H1 (cell line): ENCODE measurements around the gene PDCD7. TPM values are rescaled to one million over a fixed set of nuclear protein-coding genes. Genes with fewer than 3 reads are reported as not detected.
A peak's percentile ranks its signal among the peaks of the same experiment; 100 is the strongest.

Experiments used
- CTCF ChIA-PET: fragments of 300-600 bp; sonication (Branson Sonifier 250); formaldehyde crosslinking; loops from one replicate; lab custom pipeline; 2021; ENCODE audit not compliant: partially characterized antibody; lab: Charles Lee
- POLR2A ChIA-PET: fragments of 300-600 bp; sonication (Branson Sonifier 250); formaldehyde crosslinking; loops from one replicate; lab custom pipeline; 2021; ENCODE audit warnings: inconsistent platforms; ENCODE audit not compliant: partially characterized antibody; lab: Charles Lee
- DNase-seq, 2 experiments: peaks; one replicate each; pipeline versions ENCODE4 v3.0.0 to v3.0.0-alpha.2; 2010 to 2022; ENCODE audit warnings: low spot score in 2 of 2, low read depth in 1 of 2, mixed read lengths in 1 of 2
- FAIRE-seq: peaks from 2 replicates; lab custom pipeline; 2011; peaks lifted over from hg19 to GRCh38; lab: Jason Lieb, UNC
- H2AFZ ChIP-seq: 2 replicates; pipeline ENCODE4 v1.8.1; 2012; ENCODE audit warnings: low read length, inconsistent platforms
- H2AK5ac ChIP-seq: 2 replicates; pipeline ENCODE4 v1.6.1; 2013; ENCODE audit warnings: low read depth, low read length
- H2BK120ac ChIP-seq: replicated peaks from 2 replicates; pipeline ENCODE3; 2013; ENCODE audit warnings: low read depth, low read length, inconsistent platforms
- H2BK12ac ChIP-seq: 2 replicates; pipeline ENCODE4 v1.6.1; 2013; ENCODE audit warnings: low read depth, low read length
- H2BK15ac ChIP-seq: 2 replicates; pipeline ENCODE4 v1.6.1; 2013; ENCODE audit warnings: low read length
- H2BK20ac ChIP-seq: 2 replicates; pipeline ENCODE4 v1.6.1; 2013; ENCODE audit warnings: low read length
- H2BK5ac ChIP-seq: 2 replicates; pipeline ENCODE4 v1.6.1; 2013; ENCODE audit warnings: low read depth, low read length
- H3K14ac ChIP-seq: 2 replicates; pipeline ENCODE4 v1.6.1; 2013; ENCODE audit warnings: inconsistent platforms; ENCODE audit not compliant: insufficient read length
- H3K18ac ChIP-seq: 2 replicates; pipeline ENCODE4 v1.6.1; 2013; ENCODE audit warnings: low read length; ENCODE audit errors: extremely low read depth
- H3K23ac ChIP-seq: 2 replicates; pipeline ENCODE4 v1.6.1; 2013; ENCODE audit warnings: inconsistent platforms; ENCODE audit not compliant: insufficient read length
- H3K23me2 ChIP-seq: 2 replicates; pipeline ENCODE4 v1.6.1; 2013; ENCODE audit warnings: low read depth, low read length
- H3K27ac ChIP-seq: 2 replicates; pipeline ENCODE4 v1.6.1; 2011; ENCODE audit warnings: low read depth, low read length, inconsistent platforms
- H3K27me3 ChIP-seq, 4 experiments: replicated peaks in 1 of 4; 1 replicate in 1 of 4; 2 replicates in 3 of 4; pipeline versions ENCODE4 v1.6.1 to v1.8.1; 2011 to 2013; ENCODE audit warnings: low read length in 3 of 4, mild to moderate bottlenecking in 3 of 4, inconsistent platforms in 2 of 4, mixed read lengths in 2 of 4, moderate library complexity in 1 of 4; ENCODE audit not compliant: control insufficient read depth in 3 of 4, insufficient read depth in 3 of 4; ENCODE audit errors: extremely low read depth in 1 of 4
- H3K36me3 ChIP-seq, 4 experiments: 2 replicates each; pipeline versions ENCODE4 v1.6.1 to v1.8.1; 2011 to 2013; ENCODE audit warnings: mild to moderate bottlenecking in 4 of 4, low read length in 3 of 4, moderate library complexity in 2 of 4, control low read depth in 1 of 4, inconsistent platforms in 1 of 4; ENCODE audit not compliant: insufficient read depth in 4 of 4, control insufficient read depth in 2 of 4
- H3K4ac ChIP-seq: replicated peaks from 2 replicates; pipeline ENCODE3; 2013; ENCODE audit warnings: low read length, low read depth, mixed read lengths, inconsistent platforms; ENCODE audit not compliant: insufficient read length
- H3K4me1 ChIP-seq, 4 experiments: replicated peaks in 1 of 4; 1 replicate in 1 of 4; 2 replicates in 3 of 4; pipeline versions ENCODE4 v1.6.1 to v1.8.1; 2011 to 2013; ENCODE audit warnings: low read length in 3 of 4, inconsistent platforms in 2 of 4, mixed read lengths in 1 of 4; ENCODE audit not compliant: insufficient read depth in 4 of 4, control insufficient read depth in 3 of 4
- H3K4me2 ChIP-seq, 2 experiments: 2 replicates each; pipeline versions ENCODE4 v1.6.1 to v1.8.1; 2011 to 2013; ENCODE audit warnings: low read depth in 2 of 2, low read length in 2 of 2, control low read depth in 1 of 2, inconsistent platforms in 1 of 2, mild to moderate bottlenecking in 1 of 2; ENCODE audit not compliant: insufficient read depth in 1 of 2
- H3K4me3 ChIP-seq, 4 experiments: fragments of 200-600, 300-600 bp in 1 of 4; sonication (generic), shearing (Covaris generic), sonication (Bioruptor Twin) in 1 of 4; 2 replicates each; pipeline versions ENCODE4 v1.5.1 to v1.8.1; 2011 to 2016; ENCODE audit warnings: low read length in 4 of 4, low read depth in 3 of 4, control low read depth in 2 of 4, inconsistent platforms in 2 of 4, mild to moderate bottlenecking in 2 of 4, mixed read lengths in 1 of 4, moderate library complexity in 1 of 4; ENCODE audit not compliant: insufficient read depth in 2 of 4; ENCODE audit errors: extremely low read depth in 1 of 4
- H3K56ac ChIP-seq: replicated peaks from 2 replicates; pipeline ENCODE3; 2013; ENCODE audit warnings: low read depth, mild to moderate bottlenecking, mixed read lengths, low read length, inconsistent platforms; ENCODE audit not compliant: insufficient read length
- H3K79me1 ChIP-seq: 2 replicates; pipeline ENCODE4 v1.6.1; 2013; ENCODE audit warnings: low read depth, low read length, control low read depth
- H3K79me2 ChIP-seq, 2 experiments: 2 replicates each; pipeline versions ENCODE4 v1.6.1 to v1.8.1; 2012 to 2013; ENCODE audit warnings: low read length in 2 of 2, mild to moderate bottlenecking in 2 of 2, inconsistent platforms in 1 of 2; ENCODE audit not compliant: insufficient read depth in 2 of 2, control insufficient read depth in 1 of 2
- H3K9ac ChIP-seq, 4 experiments: replicated peaks in 1 of 4; 1 replicate in 1 of 4; 2 replicates in 3 of 4; pipeline versions ENCODE4 v1.6.1 to v1.8.1; 2011 to 2013; ENCODE audit warnings: low read depth in 3 of 4, low read length in 3 of 4, control low read depth in 2 of 4, mild to moderate bottlenecking in 2 of 4, moderate library complexity in 2 of 4, inconsistent platforms in 1 of 4; ENCODE audit errors: extremely low read depth in 1 of 4
- H3K9me3 ChIP-seq, 2 experiments: 2 replicates each; pipeline versions ENCODE4 v1.6.1 to v1.8.1; 2012 to 2013; ENCODE audit warnings: mild to moderate bottlenecking in 2 of 2, moderate library complexity in 2 of 2, control low read depth in 1 of 2, inconsistent platforms in 1 of 2, low read depth in 1 of 2, low read length in 1 of 2, mixed read lengths in 1 of 2; ENCODE audit not compliant: insufficient read depth in 2 of 2
- H4K20me1 ChIP-seq, 2 experiments: replicated peaks in 1 of 2; 2 replicates each; pipeline versions ENCODE3 to v1.8.1; 2011 to 2013; ENCODE audit warnings: inconsistent platforms in 2 of 2, low read length in 2 of 2, mild to moderate bottlenecking in 1 of 2; ENCODE audit not compliant: insufficient read depth in 2 of 2, control insufficient read depth in 1 of 2
- H4K5ac ChIP-seq: 2 replicates; pipeline ENCODE4 v1.6.1; 2013; ENCODE audit warnings: low read length, low read depth, mixed read lengths, inconsistent platforms; ENCODE audit not compliant: insufficient read length
- H4K8ac ChIP-seq: 2 replicates; pipeline ENCODE4 v1.8.0; 2013; ENCODE audit warnings: mild to moderate bottlenecking, moderate library complexity, low read length, inconsistent platforms; ENCODE audit not compliant: insufficient read depth; ENCODE audit errors: extremely low read depth
- H4K91ac ChIP-seq: replicated peaks from 2 replicates; pipeline ENCODE3; 2013; ENCODE audit warnings: low read length, mixed read lengths, inconsistent platforms; ENCODE audit not compliant: insufficient read length
- CHD2 ChIP-seq: IDR thresholded peaks from 2 replicates; pipeline ENCODE4 v1.6.1; 2012; ENCODE audit warnings: low read length, improper control_type of control experiment
- CTCF ChIP-seq, 3 experiments: IDR thresholded peaks; 1 replicate in 2 of 3; 2 replicates in 1 of 3; pipeline versions ENCODE4 v1.5.1 to v1.6.1; 2011; ENCODE audit warnings: low read length in 3 of 3, mild to moderate bottlenecking in 3 of 3, inconsistent platforms in 2 of 3, low read depth in 1 of 3, moderate library complexity in 1 of 3; ENCODE audit not compliant: insufficient read depth in 1 of 3; ENCODE audit errors: control extremely low read depth in 1 of 3
- EGR1 ChIP-seq: IDR thresholded peaks from 2 replicates; pipeline ENCODE4 v1.6.1; 2011; ENCODE audit warnings: low read depth, low read length, borderline replicate concordance
- EP300 ChIP-seq, 2 experiments: IDR thresholded peaks; 1 replicate in 1 of 2; 2 replicates in 1 of 2; pipeline ENCODE4 v1.6.1; 2011 to 2012; ENCODE audit warnings: low read depth in 2 of 2, low read length in 2 of 2, mild to moderate bottlenecking in 2 of 2, borderline replicate concordance in 1 of 2, inconsistent platforms in 1 of 2, moderate library complexity in 1 of 2
- FOSL1 ChIP-seq: IDR thresholded peaks from 2 replicates; pipeline ENCODE4 v1.6.1; 2011; ENCODE audit warnings: mild to moderate bottlenecking, low read depth, low read length, moderate library complexity; ENCODE audit not compliant: insufficient read depth
- POU5F1 ChIP-seq: IDR thresholded peaks from 2 replicates; pipeline ENCODE4 v1.6.1; 2011; ENCODE audit warnings: low read depth, mild to moderate bottlenecking, low read length, moderate library complexity
- SRF ChIP-seq: IDR thresholded peaks from 2 replicates; pipeline ENCODE4 v1.6.1; 2011; ENCODE audit warnings: mild to moderate bottlenecking, low read depth, low read length, moderate library complexity
- SUZ12 ChIP-seq: fragments of 200-600 bp; sonication (generic); IDR thresholded peaks from 2 replicates; pipeline ENCODE4 v1.6.1; 2012; ENCODE audit warnings: mild to moderate bottlenecking, inconsistent platforms, low read length, moderate library complexity, mixed read lengths
- TBP ChIP-seq: IDR thresholded peaks from 2 replicates; pipeline ENCODE4 v1.6.1; 2011; ENCODE audit warnings: low read depth, low read length, improper control_type of control experiment
- WGBS, 2 experiments: shearing (Covaris generic) in 1 of 2; methylation state at CpG; one replicate each; pipeline versions ENCODE4 v1.1.6 to v1.1.7; 2013 to 2015; ENCODE audit warnings: low lambda C conversion rate in 2 of 2, mixed read lengths in 2 of 2, inconsistent platforms in 1 of 2, low coverage in 1 of 2, missing lambda C conversion rate in 1 of 2; ENCODE audit not compliant: insufficient replicate concordance in 2 of 2, insufficient coverage in 1 of 2, insufficient read length in 1 of 2; ENCODE audit errors: extremely low coverage in 1 of 2, missing lambda C conversion rate in 1 of 2; 5-methylcytosine and 5-hydroxymethylcytosine counted together
- polyA plus RNA-seq, 7 experiments: library from polyadenylated mRNA; depleted of rRNA in 3 of 7; stranded (reverse) in 5 of 7; unstranded in 2 of 7; fragments of >200 nt in 5 of 7; fragments of 200-250 nt in 2 of 7; gene quantifications; 1 replicate in 5 of 7; 2 replicates in 1 of 7; 4 replicates in 1 of 7; pipeline versions ENCODE4 v1.2.1 to v1.2.3, GENCODE V29; 2011 to 2013; ENCODE audit warnings: missing spikeins in 2 of 7, mixed read lengths in 2 of 7
- total RNA-seq: library from RNA; stranded (reverse); fragmentation: NEBNext Ultra II Directional; extraction: Animal tissue kit (Norgen Biotek cat#: 25700); gene quantifications from 2 replicates; pipeline ENCODE4 v1.2.1, GENCODE V29; 2021

PDCD7 gene
- total and polyA plus RNA-seq, 2 of the 8 experiments (the other 6 are each of a cell fraction or from before 2014, with no cell fraction given) = 11.5 to 25.6 TPM

- no peak overlapping the region for H3K18ac ChIP-seq
- H3K4me1 ChIP-seq = peaks cover 9 to 21% (median 15%) of the 10 kb centered on the region in 4 experiments
- no peak overlapping the region for H3K4me2 ChIP-seq
- no peaks in the 10 kb centered on the region for H3K23me2 ChIP-seq
- POLR2A ChIA-PET = interaction anchor here (0.6 to 14.5 kb wide), 9 partner anchors 9 to 1372 kb away, joined by 3 to 93 read pairs (median 3); partner anchors contain the start of genes KBTBD13, RASL12 and RNU5B-1
- H2BK120ac ChIP-seq = no peak overlapping the region
- no peaks in the 10 kb centered on the region for H4K20me1 ChIP-seq
- H3K36me3 ChIP-seq = no peaks in the 10 kb centered on the region
- H3K27ac ChIP-seq = no peak overlapping the region
- no peak for DNase-seq
- no peak overlapping the region for H3K14ac ChIP-seq
- no peaks in the 10 kb centered on the region; a peak in 1 of 7 replicates for H3K27me3 ChIP-seq
- H3K23ac ChIP-seq = no peak overlapping the region
- no peak overlapping the region for H3K56ac ChIP-seq
- peak overlapping the region; percentile 18; the same call in 1 of the 2 replicates for H2AK5ac ChIP-seq
- H4K8ac ChIP-seq = no peak overlapping the region; the same call in 1 of the 2 replicates
- no peak overlapping the region for H2BK12ac ChIP-seq
- no peak overlapping the region for H4K91ac ChIP-seq
- H2BK20ac ChIP-seq = no peak overlapping the region
- no peak overlapping the region for H2BK15ac ChIP-seq
- no peak overlapping the region for H2BK5ac ChIP-seq
- no peak overlapping the region for H3K4ac ChIP-seq
- H3K9me3 ChIP-seq = no peaks in the 10 kb centered on the region
- no peak overlapping the region for H2AFZ ChIP-seq
- H3K4me3 ChIP-seq = no peak overlapping the region
- no peak overlapping the region for H4K5ac ChIP-seq
- no peak overlapping the region for H3K9ac ChIP-seq
- WGBS, 2 experiments = 87% methylated on average over 13 of the region's 13 CpGs; no CpG with 5 or more reads in 1 of the 2 experiments
- no peak for FAIRE-seq
- no peaks in the 10 kb centered on the region for H3K79me1 ChIP-seq
- CTCF ChIA-PET = interaction anchor here (0.9 to 32.9 kb wide), 8 partner anchors 7 to 339 kb away, joined by 3 to 1213 read pairs (median 31); partner anchors contain the start of genes KBTBD13, RASL12 and SLC51B
- no peaks in the 10 kb centered on the region for H3K79me2 ChIP-seq
- no peak for TF ChIP-seq POU5F1
- no peak for TF ChIP-seq CTCF (IDR thresholded peaks at IDR 0.05; ENCODE audit: control extremely low read depth in 1 of 3, insufficient read depth in 1 of 3, low read depth in 1 of 3, low read length in 3 of 3)
- no peak for TF ChIP-seq FOSL1
- no peak for TF ChIP-seq EP300 (IDR thresholded peaks at IDR 0.05; ENCODE audit: borderline replicate concordance in 1 of 2, low read depth in 2 of 2, low read length in 2 of 2)
- no peak for TF ChIP-seq SRF
- no peak for TF ChIP-seq SUZ12
- TF ChIP-seq EGR1 = no peak
- no peak for TF ChIP-seq TBP
- no peak for TF ChIP-seq CHD2
Observed at GRCh38 chr15:65087873-65088642, 45.5 kb downstream of the PDCD7 start.
